Thymus (tissue), 11 donors: ENCODE results near the gene SLC39A11. TPM values are rescaled to one million over a fixed set of nuclear protein-coding genes. Genes with fewer than 3 reads are reported as not detected.

ENCODE experiments used
- DNase-seq, 9 donors: peaks; one replicate each; pipeline ENCODE4 v3.0.0-alpha.2; 2013; ENCODE audit warnings: low spot score in 9 of 9, low read depth in 6 of 9, missing footprints in 1 of 9
- H3K27ac ChIP-seq, 2 donors: one replicate each; pipeline ENCODE4 v1.5.1; 2013; ENCODE audit warnings: control low read depth in 1 of 2, low read depth in 1 of 2, low read length in 1 of 2, mild to moderate bottlenecking in 1 of 2, moderate library complexity in 1 of 2
- H3K27me3 ChIP-seq, 2 donors: one replicate each; pipeline ENCODE4 v1.5.1; 2013; ENCODE audit warnings: low read length in 1 of 2; ENCODE audit not compliant: control insufficient read depth in 2 of 2, insufficient read depth in 1 of 2
- H3K36me3 ChIP-seq, 2 donors: one replicate each; pipeline ENCODE4 v1.5.1; 2013; ENCODE audit warnings: low read length in 1 of 2, mild to moderate bottlenecking in 1 of 2, moderate library complexity in 1 of 2; ENCODE audit not compliant: control insufficient read depth in 2 of 2, insufficient read depth in 2 of 2
- H3K4me1 ChIP-seq, 2 donors: one replicate each; pipeline ENCODE4 v1.5.1; 2013; ENCODE audit warnings: low read length in 2 of 2; ENCODE audit not compliant: control insufficient read depth in 2 of 2, insufficient read depth in 2 of 2
- H3K4me3 ChIP-seq, 2 donors: one replicate each; pipeline ENCODE4 v1.5.1; 2013; ENCODE audit warnings: low read length in 2 of 2, control low read depth in 1 of 2, mild to moderate bottlenecking in 1 of 2
- H3K9me3 ChIP-seq, 2 donors: one replicate each; pipeline ENCODE4 v1.5.1; 2013; ENCODE audit warnings: low read length in 1 of 2, mild to moderate bottlenecking in 1 of 2; ENCODE audit not compliant: control insufficient read depth in 2 of 2, insufficient read depth in 1 of 2
- WGBS: extraction: QIAGEN DNeasy Blood & Tissue Kit; methylation state at CpG from one replicate; pipeline ENCODE4 v1.1.7; 2013; 5-methylcytosine and 5-hydroxymethylcytosine counted together
- polyA plus RNA-seq: library from polyadenylated mRNA; stranded (reverse); fragments of 200-250 nt; gene quantifications from one replicate; pipeline ENCODE4 v1.2.3, GENCODE V29; 2013
- total RNA-seq: library from RNA; stranded (reverse); fragments of 120-200 nt; gene quantifications from one replicate; pipeline ENCODE4 v1.2.4, GENCODE V29; 2013
- donor health status: healthy.

Gene SLC39A11
- total and polyA plus RNA-seq, 2 donors: 7.4 to 8.7 TPM

- no peaks in the 10 kb centered on the region for H3K36me3 ChIP-seq
- peaks cover 0 to 6% of the 10 kb centered on the region in 2 donors for H3K4me1 ChIP-seq
- H3K9me3 ChIP-seq: no peaks in the 10 kb centered on the region
- H3K27ac ChIP-seq: no peak overlapping the region
- DNase-seq: no peak
- H3K27me3 ChIP-seq: no peaks in the 10 kb centered on the region
- H3K4me3 ChIP-seq: no peak overlapping the region
These were observed 421.5 kb downstream of the SLC39A11 start for GRCh38 chr17:72671016-72671415.

- no peaks in the 10 kb centered on the region for H3K36me3 ChIP-seq
- H3K27ac ChIP-seq: no peak overlapping the region
- H3K27me3 ChIP-seq: no peaks in the 10 kb centered on the region
- no peak overlapping the region for H3K4me3 ChIP-seq
- DNase-seq: no peak
- no peaks in the 10 kb centered on the region for H3K9me3 ChIP-seq
- peaks cover 0 to 6% of the 10 kb centered on the region in 2 donors for H3K4me1 ChIP-seq
- WGBS: 96% methylated on average over 5 of the region's 5 CpGs
These were observed 425.1 kb downstream of the SLC39A11 start for GRCh38 chr17:72667096-72668063.

DNA sequence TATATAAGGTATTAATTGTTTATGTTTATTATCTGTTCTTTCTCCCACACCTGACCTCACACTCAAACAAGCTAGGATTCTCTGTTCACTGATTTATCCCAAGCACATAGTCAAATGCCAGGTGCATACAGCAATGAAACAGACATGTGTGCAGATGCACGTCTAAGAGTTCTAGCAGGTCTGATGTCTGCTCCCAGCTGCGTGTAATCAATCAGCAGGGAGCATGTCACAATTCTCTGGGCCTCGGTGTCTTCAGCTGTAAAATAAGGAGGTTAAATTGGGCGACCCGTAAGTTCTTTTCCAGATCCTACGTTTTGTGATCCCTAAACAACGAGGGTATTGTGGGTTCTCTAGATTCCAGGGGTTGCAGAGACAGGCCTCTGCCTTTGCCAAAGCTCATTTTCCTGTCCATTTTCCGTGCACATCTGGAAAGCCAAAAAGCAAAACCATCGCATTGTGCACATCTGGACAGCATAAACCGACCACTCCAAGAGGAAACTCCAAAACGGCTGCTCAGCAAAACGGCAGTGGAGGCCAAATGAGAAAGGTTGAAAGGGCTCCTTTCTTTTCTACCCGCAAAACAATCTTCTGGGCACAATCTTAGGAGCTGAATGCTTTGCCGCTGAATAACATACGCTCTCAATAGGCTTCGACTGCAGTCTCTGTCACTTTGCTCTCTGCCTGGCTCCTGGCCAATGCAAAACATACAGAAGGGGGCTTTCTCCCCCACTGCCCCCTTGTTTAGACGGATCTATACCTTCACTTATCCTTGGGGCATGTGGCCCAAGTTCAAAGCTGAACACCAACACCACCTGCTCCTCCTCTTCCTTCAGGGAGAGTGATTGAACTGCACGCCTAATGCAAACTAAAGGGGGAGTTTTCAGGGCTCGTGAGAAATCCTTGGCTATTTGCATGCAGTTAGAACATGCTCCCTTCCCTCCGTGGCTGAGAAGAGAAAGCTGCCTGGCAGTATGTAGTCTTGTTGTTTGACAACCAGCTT, 426.3 kb downstream of the SLC39A11 start:
- no peaks in the 10 kb centered on the region for H3K9me3 ChIP-seq
- H3K4me3 ChIP-seq: no peak overlapping the region
- H3K27ac ChIP-seq: no peak overlapping the region
- no peak for DNase-seq
- no peaks in the 10 kb centered on the region for H3K36me3 ChIP-seq
- H3K27me3 ChIP-seq: no peaks in the 10 kb centered on the region
- 94% methylated on average over 20 of the region's 20 CpGs for WGBS
- peaks cover 0 to 9% of the 10 kb centered on the region in 2 donors for H3K4me1 ChIP-seq

DNA sequence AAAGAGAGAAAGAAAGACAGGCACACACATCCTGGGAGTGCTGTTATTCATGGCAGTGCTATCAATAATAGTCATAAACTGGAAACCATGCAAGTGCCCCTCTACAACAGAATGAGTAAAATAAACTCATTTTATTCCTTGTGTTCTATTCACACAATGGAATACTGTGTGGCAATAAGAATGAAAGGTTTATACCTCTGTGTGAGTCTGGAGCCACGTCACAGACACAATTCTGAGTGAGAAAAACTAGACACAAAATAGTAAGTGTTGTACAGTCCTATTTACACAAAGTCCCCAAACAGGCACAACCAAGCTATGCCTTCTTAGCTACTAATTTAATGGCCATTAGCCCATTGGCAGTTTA, 429.7 kb downstream of the SLC39A11 start:
- H3K9me3 ChIP-seq: no peaks in the 10 kb centered on the region
- WGBS: 94% methylated on average over 1 of the region's 1 CpG
- no peak overlapping the region for H3K4me3 ChIP-seq
- DNase-seq: no peak
- peaks cover 0 to 13% of the 10 kb centered on the region in 2 donors for H3K4me1 ChIP-seq
- no peaks in the 10 kb centered on the region for H3K36me3 ChIP-seq
- no peaks in the 10 kb centered on the region for H3K27me3 ChIP-seq
- no peak overlapping the region for H3K27ac ChIP-seq

DNA sequence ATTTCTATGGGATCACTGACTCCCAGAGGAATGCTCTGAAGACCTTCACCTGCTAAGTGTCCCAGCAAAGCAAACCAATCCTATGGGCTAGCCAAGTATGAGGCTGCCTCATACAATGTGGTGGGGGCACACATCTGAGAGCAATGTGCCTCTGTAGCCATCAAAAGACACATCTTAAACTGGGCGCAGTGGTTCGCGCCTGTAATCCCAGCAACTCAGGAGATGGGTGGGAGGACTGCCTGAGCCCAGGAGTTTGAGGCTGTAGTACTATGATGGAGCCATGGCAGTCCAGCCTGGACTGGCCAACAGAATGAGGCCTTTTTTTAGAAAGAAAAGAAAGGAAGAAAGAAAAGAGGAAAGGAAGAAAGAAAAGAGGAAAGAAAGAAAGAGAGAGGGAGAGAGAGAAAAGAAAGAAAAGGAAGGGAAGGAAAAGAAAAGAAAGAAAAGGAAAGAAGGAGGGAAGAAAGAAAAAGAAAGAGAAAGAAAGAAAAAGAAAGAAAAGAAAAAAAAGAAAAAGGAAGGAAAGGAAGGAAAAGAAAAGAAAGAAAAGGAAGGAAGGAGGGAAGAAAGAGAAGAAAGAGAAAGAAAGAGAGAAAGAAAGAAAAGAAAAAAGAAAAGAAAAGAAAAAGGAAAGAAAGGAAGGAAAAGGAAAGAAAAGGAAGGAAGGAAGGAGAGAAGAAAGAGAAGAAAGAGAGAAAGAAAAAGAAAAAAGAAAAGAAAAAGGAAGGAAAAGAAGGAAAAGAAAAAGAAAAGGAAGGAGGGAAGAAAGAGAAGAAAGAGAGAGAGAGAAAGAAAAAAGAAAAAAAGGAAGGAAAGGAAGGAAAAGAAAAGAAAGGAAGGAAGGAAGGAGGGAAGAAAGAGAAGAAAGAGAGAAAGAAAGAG, 430.3 kb downstream of the SLC39A11 start:
- Histone ChIP-seq H3K36me3 (no peaks in the 10 kb centered on the region), H3K4me3 (no peak overlapping the region), H3K27ac (no peak overlapping the region), H3K4me1 (peaks cover 0 to 10% of the 10 kb centered on the region in 2 donors), H3K27me3 (no peaks in the 10 kb centered on the region), H3K9me3 (no peaks in the 10 kb centered on the region)
- no peak for DNase-seq
- WGBS: 98% methylated on average over 3 of the region's 3 CpGs

DNA sequence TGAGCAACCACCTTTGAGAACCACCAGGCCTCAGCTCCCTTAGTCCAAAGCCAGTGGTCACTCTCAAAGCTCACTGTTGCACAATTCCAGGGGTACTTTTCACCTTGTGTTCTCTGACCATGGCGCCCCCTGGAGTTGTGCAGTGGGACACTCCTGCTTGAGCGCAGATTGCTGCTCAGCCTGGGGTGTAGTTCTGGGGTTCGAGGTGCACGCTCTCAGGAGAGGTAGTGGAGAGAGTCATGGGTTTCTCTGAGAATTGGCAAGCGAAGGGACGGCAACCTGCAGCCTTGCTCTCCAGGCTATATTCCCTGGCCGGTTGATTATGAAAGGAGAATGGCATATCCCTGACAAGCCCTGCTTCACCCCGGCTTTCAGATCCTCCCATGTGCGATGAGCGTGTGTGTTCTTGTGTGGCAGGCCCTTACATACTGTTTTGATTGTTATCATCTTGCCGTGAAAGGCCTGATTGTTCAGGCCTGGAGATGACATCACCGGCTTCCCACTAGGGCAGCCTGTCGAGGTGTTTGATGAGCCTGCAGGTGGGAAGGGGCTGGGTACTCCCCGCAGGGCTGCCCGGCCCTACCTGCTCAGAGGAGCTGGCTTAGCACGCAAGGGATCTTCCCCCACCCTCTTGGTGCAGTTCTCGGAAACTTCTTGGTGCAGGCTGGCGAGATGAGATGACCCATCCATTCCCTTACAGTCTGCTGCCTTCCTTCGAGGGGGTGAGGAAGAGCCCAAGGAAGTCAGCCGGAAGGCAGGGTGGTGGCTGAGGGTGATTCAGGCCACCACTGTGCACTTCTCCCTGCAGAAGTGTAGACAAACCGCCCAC, 431.2 kb downstream of the SLC39A11 start:
- Histone ChIP-seq H3K4me1 (peaks cover 0 to 8% of the 10 kb centered on the region in 2 donors), H3K27me3 (no peaks in the 10 kb centered on the region), H3K27ac (no peak overlapping the region), H3K4me3 (no peak overlapping the region), H3K9me3 (no peaks in the 10 kb centered on the region), H3K36me3 (no peaks in the 10 kb centered on the region)
- 95% methylated on average over 21 of the region's 21 CpGs for WGBS
- peak in 1 of 9 donors; percentile 9 for DNase-seq

GRCh38 chr17:72660274-72661115, 432.0 kb downstream of the SLC39A11 start:
- H3K4me3 ChIP-seq: no peak overlapping the region
- no peaks in the 10 kb centered on the region for H3K36me3 ChIP-seq
- WGBS: 91% methylated on average over 20 of the region's 20 CpGs
- H3K9me3 ChIP-seq: no peaks in the 10 kb centered on the region
- H3K27ac ChIP-seq: no peak overlapping the region
- DNase-seq: no peak
- no peaks in the 10 kb centered on the region for H3K27me3 ChIP-seq
- H3K4me1 ChIP-seq: peaks cover 0 to 8% of the 10 kb centered on the region in 2 donors
